ENCODE measurements around the gene SLC35F1. TPM values are rescaled to one million over a fixed set of nuclear protein-coding genes. Genes with fewer than 3 reads are reported as not detected.

The SLC35F1 gene
- polyA plus RNA-seq, 1 donor from 2014 or later, result 35.1 TPM

DNA sequence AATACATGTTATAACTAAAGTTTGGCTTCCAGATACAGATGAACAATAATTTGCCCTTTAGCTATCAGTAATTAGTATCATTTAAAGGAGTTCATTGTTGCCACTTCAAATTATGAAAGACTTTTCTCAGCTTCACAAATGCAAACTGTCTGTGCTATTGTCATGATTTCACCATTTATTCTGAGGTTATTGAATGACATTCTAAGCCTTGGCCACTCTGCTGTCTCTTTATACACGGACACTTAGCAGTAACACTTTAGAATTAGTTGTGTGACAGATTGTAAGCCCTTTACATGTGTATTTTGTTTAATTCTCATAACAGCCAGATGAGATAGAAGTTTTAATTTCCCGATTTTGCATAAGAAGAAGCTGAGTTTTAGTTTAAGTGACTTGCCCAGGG is 176.6 kb downstream of the SLC35F1 start:
- no peak overlapping the region for H3K9ac ChIP-seq (ENCODE audit: low read length)
- no peak overlapping the region for H3K4me2 ChIP-seq (ENCODE audit: low read length)
- H3K4me3 ChIP-seq (ENCODE audit: low read length), result no peak overlapping the region
- H4K20me1 ChIP-seq (ENCODE audit: insufficient read depth), result no peaks in the 10 kb centered on the region
- no peaks in the 10 kb centered on the region for H3K79me2 ChIP-seq (replicated peaks; ENCODE audit: insufficient read depth, low read length)
- no peak overlapping the region for H3K27ac ChIP-seq (ENCODE audit: low read length)
- no peaks in the 10 kb centered on the region for H3F3A ChIP-seq (ENCODE audit: insufficient read depth, low read length, poor library complexity, severe bottlenecking)
- H3K36me3 ChIP-seq (ENCODE audit: insufficient read depth, low read length), result no peaks in the 10 kb centered on the region
- TF ChIP-seq EZH2 (IDR thresholded peaks at IDR 0.05; ENCODE audit: borderline replicate concordance, insufficient read depth, low read length, poor library complexity, severe bottlenecking) (no peak), EP300 (conservative IDR thresholded peaks at IDR 0.05; ENCODE audit: poor library complexity, severe bottlenecking) (no peak), MXI1 (conservative IDR thresholded peaks at IDR 0.05; ENCODE audit: poor library complexity, severe bottlenecking) (no peak), RAD21 (conservative IDR thresholded peaks at IDR 0.05) (no peak), POLR2AphosphoS5 (IDR thresholded peaks at IDR 0.05) (no peak), TAF1 (IDR thresholded peaks at IDR 0.05; ENCODE audit: low read depth) (no peak)
- TF ChIP-seq, protein P1, sequence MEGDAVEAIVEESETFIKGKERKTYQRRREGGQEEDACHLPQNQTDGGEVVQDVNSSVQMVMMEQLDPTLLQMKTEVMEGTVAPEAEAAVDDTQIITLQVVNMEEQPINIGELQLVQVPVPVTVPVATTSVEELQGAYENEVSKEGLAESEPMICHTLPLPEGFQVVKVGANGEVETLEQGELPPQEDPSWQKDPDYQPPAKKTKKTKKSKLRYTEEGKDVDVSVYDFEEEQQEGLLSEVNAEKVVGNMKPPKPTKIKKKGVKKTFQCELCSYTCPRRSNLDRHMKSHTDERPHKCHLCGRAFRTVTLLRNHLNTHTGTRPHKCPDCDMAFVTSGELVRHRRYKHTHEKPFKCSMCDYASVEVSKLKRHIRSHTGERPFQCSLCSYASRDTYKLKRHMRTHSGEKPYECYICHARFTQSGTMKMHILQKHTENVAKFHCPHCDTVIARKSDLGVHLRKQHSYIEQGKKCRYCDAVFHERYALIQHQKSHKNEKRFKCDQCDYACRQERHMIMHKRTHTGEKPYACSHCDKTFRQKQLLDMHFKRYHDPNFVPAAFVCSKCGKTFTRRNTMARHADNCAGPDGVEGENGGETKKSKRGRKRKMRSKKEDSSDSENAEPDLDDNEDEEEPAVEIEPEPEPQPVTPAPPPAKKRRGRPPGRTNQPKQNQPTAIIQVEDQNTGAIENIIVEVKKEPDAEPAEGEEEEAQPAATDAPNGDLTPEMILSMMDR (IDR thresholded peaks at IDR 0.05; ENCODE audit: poor library complexity, severe bottlenecking), result no peak
- TF ChIP-seq, protein P2, sequence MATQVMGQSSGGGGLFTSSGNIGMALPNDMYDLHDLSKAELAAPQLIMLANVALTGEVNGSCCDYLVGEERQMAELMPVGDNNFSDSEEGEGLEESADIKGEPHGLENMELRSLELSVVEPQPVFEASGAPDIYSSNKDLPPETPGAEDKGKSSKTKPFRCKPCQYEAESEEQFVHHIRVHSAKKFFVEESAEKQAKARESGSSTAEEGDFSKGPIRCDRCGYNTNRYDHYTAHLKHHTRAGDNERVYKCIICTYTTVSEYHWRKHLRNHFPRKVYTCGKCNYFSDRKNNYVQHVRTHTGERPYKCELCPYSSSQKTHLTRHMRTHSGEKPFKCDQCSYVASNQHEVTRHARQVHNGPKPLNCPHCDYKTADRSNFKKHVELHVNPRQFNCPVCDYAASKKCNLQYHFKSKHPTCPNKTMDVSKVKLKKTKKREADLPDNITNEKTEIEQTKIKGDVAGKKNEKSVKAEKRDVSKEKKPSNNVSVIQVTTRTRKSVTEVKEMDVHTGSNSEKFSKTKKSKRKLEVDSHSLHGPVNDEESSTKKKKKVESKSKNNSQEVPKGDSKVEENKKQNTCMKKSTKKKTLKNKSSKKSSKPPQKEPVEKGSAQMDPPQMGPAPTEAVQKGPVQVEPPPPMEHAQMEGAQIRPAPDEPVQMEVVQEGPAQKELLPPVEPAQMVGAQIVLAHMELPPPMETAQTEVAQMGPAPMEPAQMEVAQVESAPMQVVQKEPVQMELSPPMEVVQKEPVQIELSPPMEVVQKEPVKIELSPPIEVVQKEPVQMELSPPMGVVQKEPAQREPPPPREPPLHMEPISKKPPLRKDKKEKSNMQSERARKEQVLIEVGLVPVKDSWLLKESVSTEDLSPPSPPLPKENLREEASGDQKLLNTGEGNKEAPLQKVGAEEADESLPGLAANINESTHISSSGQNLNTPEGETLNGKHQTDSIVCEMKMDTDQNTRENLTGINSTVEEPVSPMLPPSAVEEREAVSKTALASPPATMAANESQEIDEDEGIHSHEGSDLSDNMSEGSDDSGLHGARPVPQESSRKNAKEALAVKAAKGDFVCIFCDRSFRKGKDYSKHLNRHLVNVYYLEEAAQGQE (IDR thresholded peaks at IDR 0.05; ENCODE audit: borderline replicate concordance), result no peak
- no peaks in the 10 kb centered on the region for H3K9me2 ChIP-seq (ENCODE audit: insufficient read depth, low read length)
- no peaks in the 10 kb centered on the region for H3K9me3 ChIP-seq (ENCODE audit: low read length)
- H2AFZ ChIP-seq (ENCODE audit: low read depth, low read length), result no peak overlapping the region
- H3K27me3 ChIP-seq (ENCODE audit: insufficient read depth, low read depth, low read length), result no peaks in the 10 kb centered on the region

DNA sequence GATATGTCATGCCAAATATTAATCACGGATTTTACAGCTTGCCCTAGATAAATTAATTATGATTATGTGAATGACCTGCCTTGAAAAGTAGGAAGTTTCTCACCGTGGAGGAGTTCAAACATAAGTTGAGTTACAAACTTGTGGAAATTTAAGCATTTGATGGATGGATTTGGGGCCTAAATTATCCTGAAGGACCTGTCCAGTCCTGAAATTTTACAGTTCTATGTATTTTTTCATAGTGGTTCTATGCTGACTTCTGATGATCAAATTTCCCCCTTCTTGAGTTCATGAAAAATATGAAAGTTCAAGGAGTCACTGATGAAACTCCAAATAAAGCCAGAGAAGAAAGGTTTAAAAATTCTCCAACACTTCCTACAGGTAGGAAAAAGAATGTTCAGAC is 178.6 kb downstream of the SLC35F1 start:
- Histone ChIP-seq H3K4me3 (ENCODE audit: low read length) (no peak overlapping the region), H3K27me3 (ENCODE audit: insufficient read depth, low read depth, low read length) (no peaks in the 10 kb centered on the region), H3K36me3 (ENCODE audit: insufficient read depth, low read length) (no peaks in the 10 kb centered on the region), H3K9ac (ENCODE audit: low read length) (no peak overlapping the region), H2AFZ (ENCODE audit: low read depth, low read length) (no peak overlapping the region), H3K4me2 (ENCODE audit: low read length) (no peak overlapping the region), H3K27ac (ENCODE audit: low read length) (no peak overlapping the region), H3F3A (ENCODE audit: insufficient read depth, low read length, poor library complexity, severe bottlenecking) (no peaks in the 10 kb centered on the region), H3K9me3 (ENCODE audit: low read length) (no peaks in the 10 kb centered on the region), H4K20me1 (ENCODE audit: insufficient read depth) (no peaks in the 10 kb centered on the region), H3K9me2 (ENCODE audit: insufficient read depth, low read length) (no peaks in the 10 kb centered on the region), H3K79me2 (replicated peaks; ENCODE audit: insufficient read depth, low read length) (no peaks in the 10 kb centered on the region)
- no peak for TF ChIP-seq POLR2AphosphoS5 (IDR thresholded peaks at IDR 0.05)
- TF ChIP-seq, protein P2 (IDR thresholded peaks at IDR 0.05; ENCODE audit: borderline replicate concordance), result no peak

All from neural cell (in vitro differentiated cells).